ENCODE data around the gene DGKH.

DNA sequence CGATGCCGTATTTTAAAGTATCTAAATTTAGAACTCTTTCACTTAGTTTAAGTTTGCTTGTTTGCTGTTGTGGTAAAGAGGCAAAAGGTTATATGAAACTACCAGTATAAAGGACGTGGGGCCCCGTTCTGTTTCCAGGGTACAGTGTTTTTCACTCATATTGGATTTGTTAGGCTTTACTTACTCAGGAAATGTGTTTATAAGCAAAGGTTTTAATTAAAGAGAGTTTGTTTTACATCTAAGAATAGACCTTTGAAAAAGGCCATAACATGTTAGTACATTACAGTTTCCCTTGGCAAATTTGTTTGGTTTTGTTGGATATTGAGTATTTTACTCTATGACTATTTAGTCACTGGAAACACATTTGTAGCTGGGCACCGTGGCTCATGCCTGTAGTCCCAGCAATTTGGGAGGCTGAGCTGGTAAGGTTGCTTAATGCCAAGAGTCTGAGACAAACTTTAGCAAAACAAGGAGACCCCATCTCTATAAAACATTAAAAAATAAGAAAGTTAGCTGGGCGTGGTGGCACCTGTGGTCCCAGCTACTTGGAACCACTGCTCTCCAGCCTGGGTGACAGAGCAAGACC lies 7.1 kb downstream of the DGKH start:
- TF ChIP-seq, protein P1, sequence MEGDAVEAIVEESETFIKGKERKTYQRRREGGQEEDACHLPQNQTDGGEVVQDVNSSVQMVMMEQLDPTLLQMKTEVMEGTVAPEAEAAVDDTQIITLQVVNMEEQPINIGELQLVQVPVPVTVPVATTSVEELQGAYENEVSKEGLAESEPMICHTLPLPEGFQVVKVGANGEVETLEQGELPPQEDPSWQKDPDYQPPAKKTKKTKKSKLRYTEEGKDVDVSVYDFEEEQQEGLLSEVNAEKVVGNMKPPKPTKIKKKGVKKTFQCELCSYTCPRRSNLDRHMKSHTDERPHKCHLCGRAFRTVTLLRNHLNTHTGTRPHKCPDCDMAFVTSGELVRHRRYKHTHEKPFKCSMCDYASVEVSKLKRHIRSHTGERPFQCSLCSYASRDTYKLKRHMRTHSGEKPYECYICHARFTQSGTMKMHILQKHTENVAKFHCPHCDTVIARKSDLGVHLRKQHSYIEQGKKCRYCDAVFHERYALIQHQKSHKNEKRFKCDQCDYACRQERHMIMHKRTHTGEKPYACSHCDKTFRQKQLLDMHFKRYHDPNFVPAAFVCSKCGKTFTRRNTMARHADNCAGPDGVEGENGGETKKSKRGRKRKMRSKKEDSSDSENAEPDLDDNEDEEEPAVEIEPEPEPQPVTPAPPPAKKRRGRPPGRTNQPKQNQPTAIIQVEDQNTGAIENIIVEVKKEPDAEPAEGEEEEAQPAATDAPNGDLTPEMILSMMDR (IDR thresholded peaks at IDR 0.05): no peak
- TF ChIP-seq EZH2 (IDR thresholded peaks at IDR 0.05): no peak
